Panc1 (cell line): Measurements from ENCODE around the gene SHISAL2A. TPM values are rescaled to one million over a fixed set of nuclear protein-coding genes. Genes with fewer than 3 reads are reported as not detected.

Source experiments
- ATAC-seq: fragments of 200-7000 bp; cut with Tn5 transposase; 2 replicates; pipeline ENCODE4 v1.9.1; 2020; ENCODE audit warnings: mild to moderate bottlenecking, moderate library complexity
- BruUV-seq: library from RNA; stranded (reverse); fragments of 400-500 nt; replicated peaks from 2 replicates; lab custom pipeline; 2021; lab: Mats Ljungman, UMichigan
- CTCF ChIA-PET: fragments of 300-600 bp; sonication (Branson Sonifier 250); formaldehyde crosslinking; loops from one replicate; lab custom pipeline; 2022; ENCODE audit warnings: antibody characterized with exemption; lab: Charles Lee
- POLR2A ChIA-PET: fragments of 300-600 bp; sonication (Branson Sonifier 250); formaldehyde crosslinking; loops from one replicate; lab custom pipeline; 2022; ENCODE audit warnings: antibody characterized with exemption; lab: Charles Lee
- DNase-seq: peaks from one replicate; pipeline ENCODE4 v3.0.0-alpha.2; 2010; ENCODE audit warnings: low read depth, low spot score
- H3K27ac ChIP-seq: 2 replicates; pipeline ENCODE4 v1.5.1; 2011; ENCODE audit warnings: mild to moderate bottlenecking, low read length, inconsistent platforms
- H3K27me3 ChIP-seq: fragments of 200-500 bp; sonication (Bioruptor generic); 2 replicates; pipeline ENCODE4 v1.6.0; 2014; ENCODE audit warnings: low read length, inconsistent platforms; ENCODE audit not compliant: control insufficient read depth, insufficient read depth
- H3K36me3 ChIP-seq: fragments of 200-500 bp; sonication (Bioruptor generic); 2 replicates; pipeline ENCODE4 v1.5.1; 2014; ENCODE audit warnings: inconsistent platforms, mild to moderate bottlenecking, low read length, moderate library complexity; ENCODE audit not compliant: control insufficient read depth, insufficient read depth
- H3K4me1 ChIP-seq: 2 replicates; pipeline ENCODE4 v1.5.1; 2011; ENCODE audit warnings: inconsistent platforms, mild to moderate bottlenecking, low read length, moderate library complexity; ENCODE audit not compliant: control insufficient read depth, insufficient read depth
- H3K4me3 ChIP-seq, 2 experiments: 2 replicates each; pipeline ENCODE4 v1.5.1; 2011 to 2012; ENCODE audit warnings: low read depth in 2 of 2, low read length in 2 of 2, mild to moderate bottlenecking in 2 of 2, inconsistent platforms in 1 of 2, moderate library complexity in 1 of 2
- H3K9me3 ChIP-seq: fragments of 200-500 bp; sonication (Bioruptor generic); 2 replicates; pipeline ENCODE4 v1.5.1; 2014; ENCODE audit warnings: low read depth, mild to moderate bottlenecking, inconsistent platforms, low read length, moderate library complexity; ENCODE audit not compliant: control insufficient read depth, insufficient read depth
- CTCF ChIP-seq: fragments of 450-650 bp; IDR thresholded peaks from 2 replicates; pipeline ENCODE4 v1.5.1; 2017; ENCODE audit warnings: mild to moderate bottlenecking
- POLR2AphosphoS5 ChIP-seq: IDR thresholded peaks from 2 replicates; pipeline ENCODE4 v1.6.1; 2012; ENCODE audit warnings: mild to moderate bottlenecking, low read depth, low read length, moderate library complexity
- REST ChIP-seq, 2 experiments: IDR thresholded peaks; 2 replicates each; pipeline ENCODE4 v1.6.1; 2011 to 2012; ENCODE audit warnings: low read depth in 2 of 2, control low read depth in 1 of 2, low read length in 1 of 2, mild to moderate bottlenecking in 1 of 2, moderate library complexity in 1 of 2; ENCODE audit not compliant: insufficient read depth in 1 of 2
- SIN3A ChIP-seq: IDR thresholded peaks from 2 replicates; pipeline ENCODE4 v1.6.1; 2012; ENCODE audit warnings: low read depth, mild to moderate bottlenecking, low read length, moderate library complexity, borderline replicate concordance; ENCODE audit not compliant: insufficient read depth
- TCF7L2 ChIP-seq: IDR thresholded peaks from 2 replicates; pipeline ENCODE4 v1.6.1; 2011; ENCODE audit warnings: mild to moderate bottlenecking, low read depth, low read length, inconsistent platforms
- in situ Hi-C: cut with HindIII; loops from 2 replicates; pipeline ENCODE4 v1.10.0; 2016; ENCODE audit warnings: low sequenced_read_pairs, low pct_unique_long_range_greater_than_20kb
- intact Hi-C: fragments of 100-400 bp; cut with micrococcal nuclease; formaldehyde crosslinking; loops from one replicate; pipeline ENCODE4 v1.10.0; 2022; ENCODE audit not compliant: unreplicated experiment
- total RNA-seq: library from RNA; stranded (reverse); gene quantifications from one replicate; pipeline ENCODE4 v1.2.1, GENCODE V29; 2021; ENCODE audit not compliant: unreplicated experiment

Gene SHISAL2A
- total RNA-seq, 1 experiment from 2014 or later = 0.23 TPM

GRCh38 chr1:52602856-52603600, 29.9 kb upstream of the SHISAL2A start:
- BruUV-seq = no TSS peak
- Histone ChIP-seq H3K4me1 (peaks cover 9% of the 10 kb centered on the region; the same call in 1 of the 2 replicates), H3K9me3 (no peaks in the 10 kb centered on the region), H3K27me3 (no peaks in the 10 kb centered on the region), H3K4me3 (peak overlapping the region; percentile 39 to 46), H3K36me3 (no peaks in the 10 kb centered on the region), H3K27ac (peak overlapping the region; percentile 71)
- DNase-seq = no peak
- intact Hi-C loops (no loop called here), in situ Hi-C loops (no loop called here)
- POLR2A ChIA-PET = interaction anchor here (0.5 kb wide), 1 partner anchor 50 kb away, joined by 3 read pairs; no protein-coding TSS in a partner anchor
- CTCF ChIA-PET = no interaction called here
- TF ChIP-seq REST (IDR thresholded peaks at IDR 0.05; ENCODE audit: insufficient read depth in 1 of 2, low read depth in 2 of 2, low read length in 1 of 2) (no peak), CTCF (no peak), POLR2AphosphoS5 (no peak), TCF7L2 (no peak), SIN3A (no peak)
- peak; percentile 46 for ATAC-seq

GRCh38 chr1:52603630-52604029, 29.3 kb upstream of the SHISAL2A start:
- POLR2A ChIA-PET = interaction anchor here (0.5 kb wide), 1 partner anchor 50 kb away, joined by 3 read pairs; no protein-coding TSS in a partner anchor
- Histone ChIP-seq H3K4me1 (peaks cover 9% of the 10 kb centered on the region; the same call in 1 of the 2 replicates), H3K4me3 (no peak overlapping the region), H3K9me3 (no peaks in the 10 kb centered on the region), H3K27ac (no peak overlapping the region), H3K27me3 (no peaks in the 10 kb centered on the region), H3K36me3 (no peaks in the 10 kb centered on the region)
- CTCF ChIA-PET = no interaction called here
- BruUV-seq = no TSS peak
- in situ Hi-C loops (no loop called here), intact Hi-C loops (no loop called here)
- TF ChIP-seq CTCF (no peak), TCF7L2 (no peak), SIN3A (no peak), POLR2AphosphoS5 (no peak), REST (IDR thresholded peaks at IDR 0.05; ENCODE audit: insufficient read depth in 1 of 2, low read depth in 2 of 2, low read length in 1 of 2) (no peak)
- ATAC-seq (no peak), DNase-seq (no peak)
